HG02763 (cell line): Measurements from ENCODE around the gene ADORA1.

Experiments
- ATAC-seq: cut with Tn5 transposase; IDR thresholded peaks from one replicate; pipeline ENCODE4 v1.9.1; 2021; ENCODE audit warnings: mild to moderate bottlenecking, moderate library complexity; ENCODE audit not compliant: unreplicated experiment

Gene ADORA1

DNA sequence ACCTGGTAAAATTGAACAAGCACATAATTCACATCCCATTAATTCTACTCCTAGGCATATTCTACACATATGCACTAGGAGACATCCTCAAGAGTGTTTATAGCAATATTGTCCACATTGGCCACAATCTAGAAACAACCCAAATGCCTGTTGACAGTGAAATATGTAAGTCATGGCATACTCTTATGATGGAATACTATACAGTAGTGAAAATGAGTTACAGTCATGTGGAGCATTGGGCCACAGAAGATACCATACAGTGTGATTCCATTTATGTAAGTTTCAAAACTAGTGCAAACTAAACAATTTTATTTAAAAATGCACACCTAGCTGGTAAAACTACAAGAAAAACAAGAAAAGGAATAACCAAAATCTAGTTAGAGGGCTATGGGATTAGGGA, 82.8 kb downstream of the ADORA1 start:
- no peak for ATAC-seq

DNA sequence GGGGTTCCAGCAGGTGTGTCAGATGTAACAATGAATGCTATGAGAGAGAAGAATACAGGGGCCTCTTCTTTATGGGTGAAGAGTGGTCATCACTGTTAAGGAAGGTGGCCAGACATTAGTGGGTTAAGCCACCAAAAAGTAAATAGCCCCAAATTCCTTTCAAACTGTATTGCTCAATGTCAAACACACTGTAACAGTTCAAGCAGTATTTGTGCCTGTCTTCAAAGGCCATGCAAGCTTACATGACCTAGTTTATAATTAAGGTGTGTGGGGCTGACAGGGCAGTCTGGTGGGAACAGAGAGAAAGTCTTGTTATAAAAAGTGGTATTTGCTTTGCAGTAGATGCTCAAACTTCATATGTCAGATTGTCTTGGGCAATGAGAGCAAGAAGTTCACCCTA, 83.5 kb downstream of the ADORA1 start:
- no peak for ATAC-seq

DNA sequence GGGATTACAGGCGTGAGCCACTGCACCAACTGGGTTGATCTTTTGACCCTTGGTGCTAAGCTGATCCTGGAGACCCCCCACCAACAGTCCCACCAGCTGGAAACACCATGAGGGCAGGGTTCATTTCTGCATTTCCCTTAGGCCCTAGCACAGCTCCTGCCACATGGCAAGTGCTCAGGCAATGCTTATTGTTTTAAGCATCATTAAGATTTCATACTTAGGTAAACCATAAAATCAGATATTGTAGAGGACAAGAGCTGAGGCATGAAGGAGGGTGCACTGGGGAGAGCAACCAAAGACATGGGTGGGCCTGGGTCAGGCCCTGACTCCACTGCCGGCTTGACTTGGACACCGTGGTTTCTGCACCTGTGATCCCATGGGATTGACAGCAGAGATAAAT, 84.3 kb downstream of the ADORA1 start:
- ATAC-seq = no peak

DNA sequence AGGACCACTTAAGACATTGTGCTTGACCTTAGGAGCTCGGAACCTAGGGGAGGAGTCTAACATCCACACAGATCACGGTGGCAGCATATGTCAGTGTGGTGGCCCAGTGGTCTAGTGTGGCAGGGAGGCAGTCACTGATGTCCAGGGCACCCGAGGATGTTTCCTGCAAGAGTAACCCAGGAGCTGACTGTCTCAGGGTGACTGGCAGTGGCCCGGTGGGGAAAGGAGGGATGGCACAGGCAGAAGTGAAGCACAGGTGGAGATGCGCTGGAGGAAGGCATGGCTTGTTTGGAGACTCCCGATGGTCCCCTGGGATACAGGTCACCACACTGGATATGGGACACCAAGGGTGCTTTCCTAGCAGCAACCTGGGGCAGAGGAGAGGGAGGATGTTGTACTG, 85.6 kb downstream of the ADORA1 start:
- no peak for ATAC-seq

DNA sequence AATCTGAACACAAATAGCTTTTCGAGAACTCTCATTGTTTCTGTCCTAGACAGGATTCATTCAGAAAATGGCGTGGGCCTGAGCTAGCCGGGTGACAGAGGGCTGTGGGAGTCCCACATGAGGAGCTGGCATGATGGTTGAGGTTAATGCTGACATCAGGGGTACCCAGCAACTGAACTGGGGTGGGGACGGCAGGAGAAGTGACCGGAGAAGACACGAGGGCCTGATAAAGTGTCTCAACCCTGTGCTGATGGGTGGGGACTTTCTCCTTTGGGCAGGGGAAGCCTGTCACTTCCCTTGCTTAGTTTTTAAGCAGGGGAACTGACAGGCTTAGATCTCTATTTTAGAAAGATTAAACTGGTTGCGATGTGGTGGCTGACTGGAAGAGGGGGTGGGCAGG, 87.3 kb downstream of the ADORA1 start:
- no peak for ATAC-seq

DNA sequence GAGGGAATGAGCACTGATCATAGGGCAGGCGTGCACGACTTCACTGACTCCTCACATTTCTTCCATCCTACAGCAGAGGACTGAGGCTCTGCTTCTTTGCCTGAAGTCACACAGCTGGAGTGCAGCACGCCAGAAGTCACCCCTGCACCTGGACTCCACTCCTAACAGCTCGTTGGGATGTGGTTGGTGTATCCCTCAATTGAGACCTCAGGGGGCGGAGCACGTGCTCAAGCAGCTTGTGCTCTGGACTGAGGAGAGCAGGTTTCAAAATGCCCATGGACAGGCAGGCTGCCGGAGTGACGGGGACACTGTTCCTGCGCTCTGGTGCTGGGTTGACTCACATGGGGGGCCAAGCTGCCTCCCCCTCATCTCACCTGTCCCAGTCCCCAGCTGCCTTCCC, 88.0 kb downstream of the ADORA1 start:
- no peak for ATAC-seq

DNA sequence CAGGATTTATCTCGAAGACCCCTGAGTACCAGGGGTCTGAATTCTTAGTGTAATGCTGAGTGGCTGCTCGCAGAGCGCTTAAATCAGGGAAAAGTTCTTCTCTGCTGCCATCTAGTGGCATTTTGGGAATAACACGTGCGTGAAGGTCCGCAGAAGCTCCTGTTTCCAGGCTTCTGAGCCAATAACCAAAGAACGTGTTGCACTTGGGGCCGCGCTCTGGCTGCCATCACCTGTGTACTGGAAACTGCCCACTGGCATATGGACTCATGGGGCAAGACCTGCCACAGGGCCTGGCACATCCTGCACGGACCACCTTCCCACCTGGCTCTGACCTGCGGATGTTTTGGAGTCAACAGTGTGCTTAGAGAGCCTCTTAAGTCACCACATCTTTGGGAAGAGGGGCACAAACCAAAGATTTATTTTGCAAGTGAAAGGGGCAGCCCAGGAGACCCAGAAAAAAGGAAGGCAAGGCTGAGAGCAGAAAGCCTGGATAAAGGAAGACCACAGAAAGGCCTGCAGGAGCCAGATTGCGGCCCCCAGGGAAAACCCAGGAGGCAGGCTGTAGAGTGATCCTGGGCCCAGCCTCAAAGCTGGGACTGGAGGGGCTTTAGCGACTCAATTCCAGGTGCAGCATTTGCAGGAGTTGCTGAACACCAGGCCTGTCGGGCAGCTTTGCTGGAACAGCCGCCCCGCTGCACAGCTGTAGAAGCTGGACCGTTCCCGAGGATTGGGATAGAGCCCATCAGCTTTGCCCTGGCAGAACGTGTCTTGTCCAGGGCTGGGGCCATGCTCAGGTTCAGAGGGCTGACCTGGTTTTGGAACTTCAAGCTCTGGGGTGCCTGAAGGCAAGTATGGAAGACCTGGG, 89.0 kb downstream of the ADORA1 start:
- no peak for ATAC-seq
